ENCODE measurements around the gene TMEM175.

The TMEM175 gene

DNA sequence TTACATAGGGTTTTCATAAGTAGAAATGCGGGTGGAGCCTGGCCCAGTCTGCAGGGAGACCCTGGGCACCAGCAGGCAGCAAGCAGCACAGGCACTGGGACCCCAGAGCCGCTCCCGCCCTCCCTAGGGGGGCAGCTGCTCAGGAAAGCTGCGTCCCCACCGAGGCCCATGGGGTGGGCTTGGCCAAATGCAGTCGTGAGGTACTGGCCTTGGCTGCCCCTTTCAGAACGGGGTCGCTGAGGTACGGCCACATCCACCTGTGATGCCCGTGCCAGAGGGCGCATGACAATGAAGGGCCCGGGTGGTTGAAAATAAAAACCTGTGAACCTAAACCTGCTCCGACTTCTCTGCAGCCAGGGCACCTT lies 16.7 kb downstream of the TMEM175 start:
- DNase-seq = no peak

DNA sequence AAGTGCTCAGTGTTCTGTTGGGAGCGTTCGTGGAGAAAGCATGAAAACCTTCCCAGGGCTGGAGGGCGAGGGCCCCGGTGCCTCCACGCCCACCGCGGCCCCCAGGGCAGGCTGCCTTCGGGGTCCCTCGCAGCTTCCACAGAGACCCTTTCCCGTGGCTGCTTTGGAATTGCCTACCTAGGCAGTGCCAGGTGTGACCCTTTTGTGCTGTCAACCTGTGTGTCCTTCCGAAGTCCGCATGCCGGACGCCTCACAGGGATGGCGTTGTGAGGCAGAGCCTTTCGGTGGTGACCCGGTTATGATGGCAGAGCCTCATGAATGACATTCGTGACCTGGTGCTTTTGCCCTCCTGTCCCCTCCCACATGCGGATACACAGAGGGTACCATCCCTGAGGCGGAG lies 17.4 kb downstream of the TMEM175 start:
- no peak for DNase-seq

GRCh38 chr4:950136-951020 lies 18.1 kb downstream of the TMEM175 start:
- no peak for DNase-seq

DNA sequence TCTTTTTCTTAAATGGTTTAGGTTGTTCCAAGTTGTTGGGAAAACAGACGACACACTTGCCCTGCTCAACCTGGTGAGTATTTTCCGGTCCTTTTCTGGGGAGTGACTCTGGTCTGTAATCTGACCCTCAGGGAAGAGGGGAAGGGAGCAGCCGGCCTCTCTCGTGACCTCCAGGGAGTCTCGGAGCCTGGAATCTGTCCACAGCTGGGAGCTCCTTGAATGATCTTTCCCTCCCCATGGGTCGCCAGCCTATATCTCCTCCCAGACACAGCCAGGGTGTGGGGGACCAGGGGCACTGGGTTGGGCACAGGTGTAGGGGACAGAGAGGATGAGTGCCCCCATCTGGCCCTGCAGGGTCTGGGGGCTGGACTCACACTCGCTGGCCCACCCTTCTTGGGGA lies 18.9 kb downstream of the TMEM175 start:
- DNase-seq = no peak

GRCh38 chr4:951594-952468 lies 19.6 kb downstream of the TMEM175 start:
- no peak for DNase-seq

DNA sequence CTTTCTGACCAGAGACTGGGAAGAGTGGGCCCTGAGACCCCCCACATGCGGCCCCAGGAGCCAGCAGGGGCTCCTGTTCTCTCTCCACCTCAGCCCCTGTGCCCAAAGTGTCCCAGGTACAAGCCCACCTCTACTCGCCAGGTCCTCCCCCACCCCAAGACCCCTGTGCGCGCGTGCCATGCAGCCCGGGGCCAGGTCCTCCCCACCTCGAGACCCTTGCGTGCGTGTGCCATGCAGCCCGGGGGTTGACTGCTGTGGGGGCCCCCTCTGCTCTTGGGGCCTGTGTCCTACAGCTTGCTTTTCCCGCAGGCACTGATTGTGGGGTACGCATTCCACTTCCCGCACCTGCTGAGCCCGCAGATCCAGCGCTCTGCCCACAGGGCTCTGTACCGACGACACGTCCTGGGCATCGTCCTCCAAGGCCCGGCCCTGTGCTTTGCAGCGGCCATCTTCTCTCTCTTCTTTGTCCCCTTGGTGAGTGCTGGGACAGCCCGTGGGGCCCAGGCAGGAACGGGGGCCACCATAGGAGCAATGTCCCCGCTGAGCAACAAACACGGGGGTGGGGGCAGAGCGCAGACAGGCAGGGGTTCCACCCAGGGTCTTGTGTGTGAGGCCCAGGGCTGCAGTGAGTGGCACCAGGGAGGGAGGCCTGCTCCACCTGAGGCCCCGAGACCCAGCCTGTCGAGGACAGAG lies 20.8 kb downstream of the TMEM175 start:
- no peak for DNase-seq

- no peak for DNase-seq
Observed at GRCh38 chr4:953574-953915, 21.3 kb downstream of the TMEM175 start.

GRCh38 chr4:954211-955020 lies 22.2 kb downstream of the TMEM175 start:
- DNase-seq = no peak

DNA sequence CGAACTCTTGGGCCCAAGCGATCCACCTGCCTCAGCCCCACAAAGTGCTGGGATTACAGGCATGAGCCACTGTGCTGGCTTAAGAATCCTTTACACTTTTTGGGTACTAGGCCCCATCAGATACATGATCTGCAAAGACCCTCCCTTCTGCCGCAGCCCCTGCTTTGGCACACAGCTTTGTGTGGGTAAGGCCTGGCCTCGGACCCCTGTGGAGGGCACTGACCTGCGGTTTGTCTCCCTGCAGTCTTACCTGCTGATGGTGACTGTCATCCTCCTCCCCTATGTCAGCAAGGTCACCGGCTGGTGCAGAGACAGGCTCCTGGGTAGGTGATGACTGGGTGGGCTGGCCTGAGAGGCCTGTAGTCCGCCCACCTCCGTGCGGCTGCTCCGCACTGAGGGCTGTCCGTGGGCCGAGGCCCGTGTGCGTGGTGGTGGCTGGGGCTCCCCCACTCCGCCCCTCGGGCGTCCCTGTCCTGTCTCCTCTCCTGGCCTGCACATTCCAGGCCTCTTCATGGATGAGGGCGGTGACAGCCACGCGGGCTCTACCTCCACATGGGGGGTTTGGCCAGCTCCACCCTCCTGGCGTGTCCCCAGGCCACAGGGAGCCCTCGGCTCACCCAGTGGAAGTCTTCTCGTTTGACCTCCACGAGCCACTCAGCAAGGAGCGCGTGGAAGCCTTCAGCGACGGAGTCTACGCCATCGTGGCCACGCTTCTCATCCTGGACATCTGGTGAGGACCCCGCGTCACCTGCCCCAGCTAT lies 23.1 kb downstream of the TMEM175 start:
- DNase-seq = no peak

GRCh38 chr4:955931-956381 lies 23.7 kb downstream of the TMEM175 start:
- no peak for DNase-seq

- no peak for DNase-seq
Observed at GRCh38 chr4:956531-957230, 24.4 kb downstream of the TMEM175 start.

DNA sequence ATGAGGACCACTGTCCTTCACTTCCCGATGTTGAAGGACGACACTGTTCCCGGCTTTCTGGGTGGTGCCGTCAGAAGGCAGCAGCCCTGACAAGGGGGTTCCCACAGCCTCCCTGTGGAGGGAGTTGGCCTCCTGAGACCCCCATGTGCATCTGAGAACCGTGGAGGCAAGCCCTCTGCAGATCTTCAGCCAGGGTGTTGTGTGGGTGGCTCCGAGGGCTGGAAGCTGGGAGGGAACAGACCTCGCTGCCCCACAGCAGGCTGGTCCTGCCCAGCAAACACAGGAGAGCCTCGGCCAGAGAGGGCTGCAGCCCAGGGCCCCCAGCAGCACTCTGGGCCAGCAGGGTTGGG lies 24.9 kb downstream of the TMEM175 start:
- no peak for DNase-seq

- DNase-seq = no peak
Observed at GRCh38 chr4:957581-958313, 25.5 kb downstream of the TMEM175 start.

- DNase-seq = no peak
Observed at GRCh38 chr4:958314-958665, 26.0 kb downstream of the TMEM175 start.

- no peak for DNase-seq
Observed at GRCh38 chr4:958696-959337, 26.6 kb downstream of the TMEM175 start.

- DNase-seq = no peak
Observed at GRCh38 chr4:959338-960139, 27.3 kb downstream of the TMEM175 start.

- DNase-seq = no peak
Observed at GRCh38 chr4:960140-960635, 27.9 kb downstream of the TMEM175 start.

- DNase-seq = no peak
Observed at GRCh38 chr4:960636-961350, 28.5 kb downstream of the TMEM175 start.

Measured in NCI-H1417 treated with DMSO at 0.1 percent for 48 hours (cell line).